ENCODE measurements around the gene NID2.

NID2 gene

GRCh38 chr14:52055167-52055566 is 13.7 kb downstream of the NID2 start:
- TF ChIP-seq POLR2A (IDR thresholded peaks at IDR 0.05; ENCODE audit: low read depth, low read length): no peak
- no peak for FAIRE-seq
- no peak for DNase-seq (ENCODE audit: insufficient read length, low spot score)

- no peak for TF ChIP-seq POLR2A (IDR thresholded peaks at IDR 0.05; ENCODE audit: low read depth, low read length)
- DNase-seq (ENCODE audit: insufficient read length, low spot score): no peak
- FAIRE-seq: no peak
Measured at GRCh38 chr14:52054678-52055077, 14.2 kb downstream of the NID2 start.

- DNase-seq (ENCODE audit: insufficient read length, low spot score): no peak
- no peak for FAIRE-seq
- TF ChIP-seq POLR2A (IDR thresholded peaks at IDR 0.05; ENCODE audit: low read depth, low read length): no peak
Measured at GRCh38 chr14:52053044-52053443, 15.8 kb downstream of the NID2 start.

DNA sequence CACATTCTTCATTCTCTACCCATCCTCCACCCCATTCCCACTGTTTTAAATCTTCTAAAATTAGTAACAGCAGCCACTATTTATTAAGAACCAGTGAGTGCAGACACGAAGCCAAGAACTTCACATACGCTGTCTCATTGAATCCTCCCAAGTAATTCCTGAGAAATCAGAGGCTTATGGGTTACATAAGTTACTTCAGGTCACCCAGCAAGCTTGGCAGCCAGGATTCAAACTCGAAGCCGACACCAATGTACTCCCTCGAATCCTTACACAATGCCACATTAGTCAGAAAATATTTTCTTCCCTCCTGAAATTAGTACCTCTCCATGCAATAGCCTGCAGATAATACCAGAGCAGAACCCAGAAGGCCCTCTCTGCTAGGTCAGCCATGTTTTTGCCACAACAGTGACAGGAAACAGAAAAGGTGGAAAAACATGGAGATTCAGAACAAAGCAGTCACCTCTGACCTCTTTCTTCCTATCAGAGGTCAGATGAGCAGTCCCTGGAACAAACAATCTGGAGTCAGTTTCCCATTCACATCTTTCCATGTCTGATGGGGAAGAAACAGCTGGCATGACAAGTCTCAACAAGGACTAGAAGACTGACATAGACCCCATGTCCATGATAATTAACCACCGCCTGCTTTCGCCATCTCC is 16.4 kb downstream of the NID2 start:
- TF ChIP-seq POLR2A (IDR thresholded peaks at IDR 0.05; ENCODE audit: low read depth, low read length): no peak
- FAIRE-seq (no peak), DNase-seq (ENCODE audit: insufficient read length, low spot score) (no peak)

GRCh38 chr14:52051871-52052270 is 17.0 kb downstream of the NID2 start:
- no peak for TF ChIP-seq POLR2A (IDR thresholded peaks at IDR 0.05; ENCODE audit: low read depth, low read length)
- no peak for DNase-seq (ENCODE audit: insufficient read length, low spot score)
- no peak for FAIRE-seq

- FAIRE-seq (no peak), DNase-seq (ENCODE audit: insufficient read length, low spot score) (no peak)
- TF ChIP-seq POLR2A (IDR thresholded peaks at IDR 0.05; ENCODE audit: low read depth, low read length): no peak
Measured at GRCh38 chr14:52051251-52051650, 17.6 kb downstream of the NID2 start.

GRCh38 chr14:52049721-52050588 is 18.9 kb downstream of the NID2 start:
- FAIRE-seq (no peak), DNase-seq (ENCODE audit: insufficient read length, low spot score) (no peak)
- TF ChIP-seq POLR2A (IDR thresholded peaks at IDR 0.05; ENCODE audit: low read depth, low read length): no peak

GRCh38 chr14:52049271-52049670 is 19.6 kb downstream of the NID2 start:
- no peak for DNase-seq (ENCODE audit: insufficient read length, low spot score)
- FAIRE-seq: no peak
- TF ChIP-seq POLR2A (IDR thresholded peaks at IDR 0.05; ENCODE audit: low read depth, low read length): no peak

GRCh38 chr14:52048641-52049204 is 20.1 kb downstream of the NID2 start:
- TF ChIP-seq POLR2A (IDR thresholded peaks at IDR 0.05; ENCODE audit: low read depth, low read length): no peak
- DNase-seq (ENCODE audit: insufficient read length, low spot score) (no peak), FAIRE-seq (no peak)

- TF ChIP-seq POLR2A (IDR thresholded peaks at IDR 0.05; ENCODE audit: low read depth, low read length): no peak
- no peak for FAIRE-seq
- no peak for DNase-seq (ENCODE audit: insufficient read length, low spot score)
Measured at GRCh38 chr14:52048116-52048515, 20.7 kb downstream of the NID2 start.

DNA sequence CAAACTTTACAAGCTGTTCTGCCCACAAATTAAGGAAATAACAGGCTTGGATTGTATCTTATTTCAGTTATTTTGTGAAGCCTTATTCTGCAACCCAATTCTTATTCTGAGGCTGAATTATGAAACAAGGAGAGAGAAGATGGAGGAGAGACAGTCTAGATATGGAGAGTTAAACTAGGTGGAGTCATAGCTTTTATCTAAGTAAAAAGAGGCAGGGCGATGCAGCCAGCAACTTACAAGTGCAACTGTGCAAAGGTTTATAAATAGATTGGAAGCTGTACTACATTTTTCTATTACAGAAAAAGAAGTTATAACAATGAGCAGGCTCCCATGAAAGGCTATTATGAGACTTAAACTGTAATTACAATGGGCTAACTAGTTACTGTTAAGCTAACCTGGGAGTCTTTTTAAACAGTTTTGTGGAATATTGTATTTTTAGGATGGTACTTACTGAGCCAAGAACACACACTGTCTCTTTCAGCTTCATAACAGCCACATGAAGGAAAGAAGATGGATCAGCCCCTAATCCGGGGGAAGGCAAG is 22.4 kb downstream of the NID2 start:
- no peak for TF ChIP-seq POLR2A (IDR thresholded peaks at IDR 0.05; ENCODE audit: low read depth, low read length)

GRCh38 chr14:52044791-52045522 is 23.9 kb downstream of the NID2 start:
- FAIRE-seq: no peak
- no peak for DNase-seq (ENCODE audit: insufficient read length, low spot score)
- no peak for TF ChIP-seq POLR2A (IDR thresholded peaks at IDR 0.05; ENCODE audit: low read depth, low read length)

More for the DNA sequence above, 22.4 kb downstream of the NID2 start:
- FAIRE-seq (no peak), DNase-seq (ENCODE audit: insufficient read length, low spot score) (no peak)

DNA sequence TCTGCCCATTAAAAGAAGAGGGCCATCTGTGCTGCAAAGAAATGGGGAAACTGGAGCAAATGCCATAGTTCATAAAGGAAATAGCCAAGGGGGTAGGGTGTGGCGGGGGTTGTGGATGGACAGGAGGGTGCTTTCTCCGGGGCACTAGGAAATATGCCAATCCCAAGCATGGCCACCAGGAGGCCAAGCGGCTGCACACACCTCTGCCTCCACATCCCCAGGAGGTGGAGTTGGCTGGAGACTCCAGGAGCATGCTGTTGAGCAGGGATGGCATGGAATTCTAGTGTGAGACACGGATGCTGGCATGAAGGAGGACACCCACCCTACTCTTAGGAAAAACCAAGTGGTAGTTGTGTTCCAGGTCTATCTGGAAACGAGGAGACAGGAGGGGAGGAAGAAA is 25.2 kb downstream of the NID2 start:
- FAIRE-seq (no peak), DNase-seq (ENCODE audit: insufficient read length, low spot score) (no peak)

More for the DNA sequence above, 25.2 kb downstream of the NID2 start:
- no peak for TF ChIP-seq POLR2A (IDR thresholded peaks at IDR 0.05; ENCODE audit: low read depth, low read length)
